CD4-positive, alpha-beta T cell treated with Interferon gamma for 1 hour (primary cell): Measurements from ENCODE around the gene CLIC3.

Experiments used
- DNase-seq: peaks from one replicate; pipeline ENCODE4 v3.0.0-alpha.2; 2020

CLIC3 gene

DNA sequence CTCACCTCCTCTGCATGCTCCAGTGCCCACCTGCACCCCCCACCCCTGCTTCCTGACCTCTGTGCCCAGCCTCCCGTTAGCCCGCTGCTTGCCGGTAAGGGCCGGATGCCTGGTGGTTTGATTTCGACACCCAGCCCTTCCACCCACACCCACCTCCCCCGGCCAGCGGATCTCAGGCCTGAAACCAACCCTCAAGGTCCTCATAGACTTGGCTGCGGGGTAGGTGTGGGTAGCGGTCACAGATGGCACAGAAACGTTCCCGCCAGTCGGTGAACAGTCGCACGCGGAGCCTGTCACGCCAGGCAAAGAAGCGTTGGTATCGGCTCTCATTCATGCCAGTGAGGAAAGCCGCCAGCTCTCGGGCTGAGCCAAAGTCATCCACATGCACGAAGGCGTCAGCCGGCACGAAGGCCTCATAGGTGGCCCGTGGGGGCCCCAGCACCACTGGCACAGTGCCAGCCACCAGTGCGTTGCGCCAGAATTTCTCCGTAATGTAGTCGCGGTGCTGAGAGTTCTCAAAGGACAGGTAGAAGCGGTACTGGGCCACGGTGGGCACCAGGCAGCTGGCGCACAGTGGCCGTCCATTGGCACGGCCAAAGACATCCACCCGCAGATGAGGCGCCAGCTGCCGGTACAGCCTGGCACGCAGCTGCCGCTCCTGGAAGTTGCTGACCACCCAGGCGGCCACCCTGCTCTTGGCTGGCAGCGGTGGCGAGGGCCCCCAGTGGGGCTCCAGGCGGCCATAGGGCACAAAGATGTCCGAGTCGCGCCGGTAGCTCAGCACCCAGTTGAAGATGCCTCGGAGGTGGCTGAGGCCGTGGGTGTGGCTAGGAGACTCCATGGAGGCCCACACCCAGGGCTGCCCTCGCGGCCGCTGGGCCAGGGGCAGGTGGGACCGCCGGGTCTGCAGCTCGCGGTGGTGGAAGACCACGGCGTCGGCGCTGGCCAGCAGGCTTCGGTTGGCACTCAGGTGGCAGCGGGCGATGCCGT lies 34.5 kb upstream of the CLIC3 start:
- peak; percentile 51 for DNase-seq

- no peak for DNase-seq
These were observed 33.6 kb upstream of the CLIC3 start for GRCh38 chr9:137030006-137030405.

DNA sequence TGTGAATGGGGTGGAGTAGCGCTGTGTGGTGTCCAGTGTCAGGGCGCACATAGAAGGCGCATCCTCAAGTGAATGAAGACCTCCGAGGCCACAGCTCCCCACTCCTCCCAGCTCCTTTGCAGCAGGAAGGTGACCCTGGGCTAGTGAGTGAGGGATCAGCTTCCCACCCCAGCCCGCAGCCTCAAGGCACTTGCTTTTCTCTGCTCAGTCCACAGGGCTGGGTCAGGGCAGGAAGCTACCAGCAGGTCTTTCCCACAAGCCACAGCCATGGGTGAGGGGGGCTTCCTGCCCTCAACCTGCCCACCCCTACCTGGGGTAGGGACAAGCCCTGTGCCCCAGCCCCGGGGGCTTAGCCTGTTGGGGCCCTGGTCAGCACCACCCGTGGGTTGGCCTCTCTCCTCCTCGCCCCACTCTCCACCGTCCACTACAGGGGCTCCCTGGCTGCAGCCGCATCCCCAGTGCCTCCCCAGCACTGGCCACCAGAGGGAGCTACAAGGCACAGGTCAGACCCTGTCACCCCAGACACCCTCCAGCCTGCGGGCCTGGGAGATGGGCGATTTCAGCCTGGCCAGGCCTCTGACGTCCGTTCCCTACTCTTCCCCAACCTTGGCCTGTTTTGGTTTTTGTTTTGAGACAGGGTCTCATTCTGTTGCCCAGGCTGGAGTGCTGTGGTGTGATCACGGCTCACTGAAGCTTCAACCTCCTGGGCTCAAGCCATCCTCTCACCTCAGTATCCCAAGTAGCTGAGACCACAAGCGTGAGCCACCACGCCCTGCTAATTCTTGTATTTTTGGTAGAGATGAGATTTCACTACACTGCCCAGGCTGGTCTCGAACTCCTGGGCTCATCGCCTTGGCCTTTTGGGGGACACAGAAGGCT lies 32.9 kb upstream of the CLIC3 start:
- DNase-seq: peak; percentile 67

DNA sequence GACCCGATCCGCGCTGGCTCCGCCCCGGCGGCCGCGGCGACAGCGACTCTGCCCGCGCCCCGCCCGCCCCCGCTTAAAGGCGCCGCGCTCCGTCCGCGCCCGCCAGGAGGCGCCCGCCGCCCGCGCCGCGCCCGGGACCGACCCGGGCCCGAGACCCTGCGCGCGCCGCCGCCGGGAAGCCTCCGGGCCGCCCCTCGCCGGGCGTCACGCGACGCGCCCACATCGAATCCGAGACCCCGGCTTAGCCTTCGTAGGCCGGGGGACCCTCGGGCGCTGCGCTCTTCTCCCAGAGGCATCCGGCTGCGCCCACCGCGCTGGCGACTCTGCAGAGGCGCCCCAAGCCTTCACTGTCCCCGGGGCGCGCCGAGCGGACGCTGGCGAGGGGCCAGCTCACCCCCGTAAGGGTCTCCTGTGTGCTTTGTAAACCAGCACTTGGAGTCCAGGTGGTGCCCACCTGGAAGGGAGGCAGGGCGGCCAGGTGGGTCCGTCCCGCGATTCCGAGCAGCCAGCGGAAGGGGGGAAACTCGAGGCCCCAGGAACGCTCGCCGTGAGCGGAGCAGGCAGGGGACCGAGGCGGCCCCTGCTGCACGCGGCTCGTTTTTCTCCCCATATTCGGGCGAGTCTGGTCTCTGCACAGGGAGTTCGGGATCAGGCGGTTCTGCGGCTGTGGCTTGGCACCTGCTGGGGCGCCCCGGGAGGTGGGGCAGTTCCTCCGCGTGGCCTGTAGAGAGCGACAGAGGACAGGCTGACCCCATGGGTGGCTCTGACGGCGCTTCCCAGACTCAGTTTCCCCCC lies 32.1 kb upstream of the CLIC3 start:
- peak; percentile 67 for DNase-seq

DNA sequence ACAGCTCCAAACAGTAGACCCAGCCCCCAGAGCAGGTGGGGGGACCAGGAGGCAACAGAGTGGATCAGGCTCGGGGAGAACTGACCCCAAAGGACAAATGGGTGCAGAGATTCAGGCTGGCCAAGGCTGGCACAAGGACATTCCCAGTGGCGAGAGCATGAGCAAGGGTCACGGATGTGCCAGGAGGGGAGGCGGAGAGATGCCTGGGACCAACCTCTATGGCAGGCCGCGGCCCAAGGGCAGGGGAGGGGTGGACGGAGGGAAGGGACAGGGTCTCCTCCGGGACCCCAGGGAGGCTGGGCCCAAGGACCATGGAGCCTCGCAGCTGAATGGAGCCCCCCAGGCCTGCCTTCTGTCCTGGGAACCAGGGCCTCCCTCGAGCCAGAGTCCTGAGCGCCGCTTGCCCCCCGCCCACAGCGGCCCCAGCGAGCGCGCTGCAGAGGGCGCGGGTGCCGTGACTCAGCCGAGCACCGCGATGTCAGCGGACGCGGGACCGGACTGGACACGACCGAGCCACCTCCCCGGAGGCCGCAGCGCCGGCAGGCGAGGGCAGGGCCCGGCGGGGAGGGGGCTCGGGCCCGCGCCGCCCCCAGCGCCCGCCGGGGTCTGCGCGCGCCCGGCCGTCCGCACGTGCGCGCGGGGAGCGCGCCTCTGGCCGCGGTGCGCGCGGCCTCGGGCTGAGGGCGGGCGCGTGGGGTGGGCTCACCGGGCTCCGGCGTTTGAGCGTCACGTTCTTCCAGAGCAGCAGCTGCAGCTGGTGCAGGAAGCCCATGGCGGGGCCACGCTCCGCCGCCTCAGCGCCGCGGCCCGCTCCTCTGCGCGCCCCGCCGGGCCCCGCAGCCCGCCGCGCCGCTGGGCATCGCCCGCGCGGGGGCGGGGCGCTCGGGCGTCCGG lies 31.2 kb upstream of the CLIC3 start, which contains the start of gene ABCA2:
Gene ABCA2, minus strand, starts transcription at position 869 of the 894 bp plus-strand sequence. Its CDS starts 97 bp downstream, at position 772.
- DNase-seq: no peak

GRCh38 chr9:137026828-137027227 lies 30.5 kb upstream of the CLIC3 start:
- no peak for DNase-seq

DNA sequence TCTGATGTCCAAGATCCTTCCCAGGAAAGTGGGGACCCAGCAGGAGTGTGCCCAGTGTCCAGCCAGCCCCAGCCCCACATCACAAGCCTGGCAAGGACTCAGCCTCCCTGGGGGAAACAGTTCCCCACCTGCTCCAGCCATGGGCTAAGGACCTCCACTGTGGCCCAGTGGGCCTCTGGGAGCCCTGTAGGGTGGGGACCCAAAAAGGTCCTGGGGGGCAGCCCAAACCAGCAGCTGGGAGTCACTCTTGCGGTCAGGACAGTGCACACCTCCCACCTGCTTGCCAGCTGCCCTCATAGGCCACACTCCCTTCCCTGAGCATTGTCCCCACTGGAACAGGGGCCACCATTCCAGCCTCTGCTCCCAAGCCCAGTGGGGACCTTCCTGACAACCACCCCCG lies 30.0 kb upstream of the CLIC3 start:
- no peak for DNase-seq

GRCh38 chr9:137025517-137025966 lies 29.2 kb upstream of the CLIC3 start:
- peak; percentile 54 for DNase-seq

- no peak for DNase-seq
These were observed 27.2 kb upstream of the CLIC3 start for GRCh38 chr9:137023583-137023991.

DNA sequence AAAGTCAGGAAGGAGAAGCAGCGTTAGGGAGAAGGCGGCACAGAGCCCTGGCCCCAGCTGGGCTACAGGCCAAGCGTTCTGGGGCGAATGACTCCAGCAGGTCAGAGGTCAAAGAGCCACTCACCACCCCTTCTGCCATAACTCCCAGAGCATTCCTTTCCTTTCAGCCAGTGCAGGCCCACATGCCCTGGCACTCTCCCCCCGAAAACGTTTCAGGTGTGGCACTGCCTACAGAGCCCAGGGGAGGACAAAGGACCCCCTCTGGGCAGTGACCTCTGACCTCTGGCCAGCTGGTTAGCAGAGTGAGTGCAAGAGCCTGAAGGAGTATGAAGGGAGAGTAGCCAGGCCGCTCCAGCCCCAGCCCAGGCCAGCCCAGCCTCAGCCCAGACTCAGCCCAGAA lies 26.8 kb upstream of the CLIC3 start:
- no peak for DNase-seq

DNA sequence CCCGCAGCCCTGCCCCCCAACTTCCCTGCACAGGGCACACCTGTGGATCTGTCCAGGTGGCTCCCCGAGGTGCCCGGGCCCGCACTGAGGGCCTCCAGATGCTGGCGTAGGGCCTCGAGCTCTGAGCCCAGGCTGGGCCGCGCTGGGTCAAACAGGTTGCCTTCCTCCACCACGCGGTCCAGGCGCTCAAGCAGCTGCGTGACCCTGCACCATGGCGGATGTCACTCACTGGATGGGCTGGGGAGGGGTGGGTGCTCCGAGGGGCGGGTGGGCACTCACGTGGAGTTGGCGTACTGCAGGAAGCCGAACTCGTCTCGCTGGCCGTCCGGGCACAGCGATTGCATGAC lies 26.3 kb upstream of the CLIC3 start:
- no peak for DNase-seq

GRCh38 chr9:137021979-137022661 lies 25.8 kb upstream of the CLIC3 start:
- peak; percentile 72 for DNase-seq

- DNase-seq: no peak
These were observed 25.2 kb upstream of the CLIC3 start for GRCh38 chr9:137021568-137021978.

DNA sequence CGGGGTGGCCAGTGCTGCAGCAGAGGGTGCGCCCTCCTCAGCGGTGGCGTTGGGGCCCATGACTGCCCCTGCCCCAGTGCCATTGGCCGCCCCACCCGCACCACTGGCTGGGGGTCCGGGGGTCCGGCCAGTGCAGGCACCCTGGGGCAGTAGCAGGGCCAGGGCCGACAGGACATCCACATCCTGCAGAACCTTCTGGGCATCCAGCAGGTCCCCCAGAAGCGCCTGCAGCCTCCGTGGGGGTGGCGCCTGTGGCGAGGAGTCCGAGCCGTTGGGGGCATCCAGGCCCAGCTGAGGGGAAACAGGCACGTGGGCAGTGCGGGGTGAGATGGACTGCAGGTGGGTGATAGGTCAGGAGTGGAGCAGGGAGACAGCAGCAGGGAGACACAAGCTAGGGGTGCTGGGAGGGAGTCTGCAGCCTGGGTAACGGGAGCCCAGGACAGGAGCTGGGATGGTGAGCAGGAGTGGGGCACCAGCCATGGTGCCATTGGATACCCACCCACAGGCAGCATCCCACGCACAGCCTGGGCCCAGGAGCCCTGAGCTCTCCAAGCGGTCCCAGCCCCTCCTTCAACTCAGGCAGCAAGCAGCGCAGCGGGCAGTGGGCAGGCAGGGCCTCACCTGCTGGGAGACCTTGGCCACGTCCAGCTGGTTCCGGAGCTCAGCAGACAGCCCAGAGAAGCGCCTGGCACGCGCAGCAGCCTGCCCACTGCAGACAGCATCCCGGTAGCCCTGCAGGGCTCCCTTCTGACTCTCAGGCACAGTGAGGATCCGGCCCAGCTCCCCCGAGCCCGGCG lies 24.6 kb upstream of the CLIC3 start:
- no peak for DNase-seq

GRCh38 chr9:137019891-137020683 lies 23.7 kb upstream of the CLIC3 start:
- DNase-seq: no peak

GRCh38 chr9:137018761-137019559 lies 22.6 kb upstream of the CLIC3 start:
- no peak for DNase-seq

GRCh38 chr9:137017791-137018497 lies 21.6 kb upstream of the CLIC3 start:
- no peak for DNase-seq

DNA sequence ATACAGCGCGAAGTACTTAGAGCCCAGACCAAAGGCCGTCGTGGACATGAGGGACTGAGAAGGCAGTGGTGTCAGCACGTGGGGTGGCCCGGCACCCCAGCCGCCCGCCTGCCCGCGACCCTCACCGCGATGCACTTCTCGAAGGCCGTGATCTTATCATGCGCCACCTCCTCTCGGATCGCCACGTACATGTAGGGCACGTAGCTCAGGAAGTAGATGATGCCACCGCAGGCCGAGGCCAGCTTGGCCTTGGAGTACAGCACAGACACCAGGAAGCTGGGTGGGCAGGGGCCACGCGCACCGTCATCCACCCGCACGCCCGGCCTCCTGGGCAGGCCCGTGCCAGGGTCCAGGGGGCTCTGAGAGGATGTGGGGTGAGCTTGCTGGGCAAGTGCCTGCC lies 20.7 kb upstream of the CLIC3 start:
- no peak for DNase-seq
